ENCODE data around the gene SSC4D. TPM values are rescaled to one million over a fixed set of nuclear protein-coding genes. Genes with fewer than 3 reads are reported as not detected.

Gene SSC4D
- total and polyA plus RNA-seq, 9 of the 15 experiments (the other 6 are each of a cell fraction or from before 2014, with no cell fraction given): 0.06 to 1.1 (median 0.85) TPM; not detected in 1

DNA sequence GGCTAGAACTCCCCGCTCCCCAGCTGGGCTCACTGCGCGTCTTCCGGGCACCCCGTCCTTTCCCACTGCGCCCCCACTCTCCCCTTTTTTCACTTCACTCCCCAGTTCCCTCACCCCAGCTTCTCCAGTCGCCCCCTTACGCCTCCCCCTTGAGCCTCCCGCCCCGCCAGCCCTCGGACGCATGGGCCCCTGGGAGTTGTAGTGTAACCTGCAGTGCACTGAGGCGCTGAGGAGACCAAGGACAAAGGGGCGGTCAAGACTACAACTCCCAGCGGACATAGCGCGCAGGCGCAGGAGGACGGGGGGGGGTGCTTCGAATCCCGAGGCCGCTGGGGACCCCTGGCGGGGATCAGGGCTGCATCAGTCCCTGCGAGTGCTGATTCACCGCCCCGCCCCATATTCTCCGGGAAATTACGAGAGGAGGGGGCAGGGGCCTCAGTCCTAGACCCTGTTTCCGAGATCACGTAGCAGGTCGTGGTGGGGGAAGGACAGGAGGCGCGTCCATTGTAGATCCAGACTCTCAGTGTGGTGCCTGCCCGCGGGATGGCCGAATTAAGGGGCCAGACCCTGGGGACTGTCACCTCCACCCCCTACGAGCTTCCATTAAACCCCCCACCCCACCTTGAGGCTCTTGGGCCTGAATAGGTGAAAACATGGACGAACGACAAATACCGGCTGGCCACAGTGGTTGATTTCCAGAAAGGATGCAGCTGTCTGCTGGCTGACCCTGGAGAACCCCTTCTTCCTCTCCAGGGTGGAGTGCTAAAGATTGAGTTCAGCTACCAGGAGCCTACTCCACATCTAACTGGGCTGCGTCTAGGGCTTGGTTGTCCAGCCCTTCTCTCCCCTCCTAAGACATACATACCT is 50.2 kb downstream of the SSC4D start (continued):
- TF ChIP-seq, protein P1, sequence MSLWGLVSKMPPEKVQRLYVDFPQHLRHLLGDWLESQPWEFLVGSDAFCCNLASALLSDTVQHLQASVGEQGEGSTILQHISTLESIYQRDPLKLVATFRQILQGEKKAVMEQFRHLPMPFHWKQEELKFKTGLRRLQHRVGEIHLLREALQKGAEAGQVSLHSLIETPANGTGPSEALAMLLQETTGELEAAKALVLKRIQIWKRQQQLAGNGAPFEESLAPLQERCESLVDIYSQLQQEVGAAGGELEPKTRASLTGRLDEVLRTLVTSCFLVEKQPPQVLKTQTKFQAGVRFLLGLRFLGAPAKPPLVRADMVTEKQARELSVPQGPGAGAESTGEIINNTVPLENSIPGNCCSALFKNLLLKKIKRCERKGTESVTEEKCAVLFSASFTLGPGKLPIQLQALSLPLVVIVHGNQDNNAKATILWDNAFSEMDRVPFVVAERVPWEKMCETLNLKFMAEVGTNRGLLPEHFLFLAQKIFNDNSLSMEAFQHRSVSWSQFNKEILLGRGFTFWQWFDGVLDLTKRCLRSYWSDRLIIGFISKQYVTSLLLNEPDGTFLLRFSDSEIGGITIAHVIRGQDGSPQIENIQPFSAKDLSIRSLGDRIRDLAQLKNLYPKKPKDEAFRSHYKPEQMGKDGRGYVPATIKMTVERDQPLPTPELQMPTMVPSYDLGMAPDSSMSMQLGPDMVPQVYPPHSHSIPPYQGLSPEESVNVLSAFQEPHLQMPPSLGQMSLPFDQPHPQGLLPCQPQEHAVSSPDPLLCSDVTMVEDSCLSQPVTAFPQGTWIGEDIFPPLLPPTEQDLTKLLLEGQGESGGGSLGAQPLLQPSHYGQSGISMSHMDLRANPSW (CRISPR knock-in tag; IDR thresholded peaks at IDR 0.05): 0 out of 2 replicates have a peak, but pooled peaks have one; percentile 66
- TF ChIP-seq RCOR1 (IDR thresholded peaks at IDR 0.05; ENCODE audit: borderline replicate concordance in 1 of 2, low read depth in 2 of 2, low read length in 2 of 2) (peak; percentile 50 to 65; a peak in 2 of 4 replicates), MCM7 (IDR thresholded peaks at IDR 0.05) (no peak)

DNA sequence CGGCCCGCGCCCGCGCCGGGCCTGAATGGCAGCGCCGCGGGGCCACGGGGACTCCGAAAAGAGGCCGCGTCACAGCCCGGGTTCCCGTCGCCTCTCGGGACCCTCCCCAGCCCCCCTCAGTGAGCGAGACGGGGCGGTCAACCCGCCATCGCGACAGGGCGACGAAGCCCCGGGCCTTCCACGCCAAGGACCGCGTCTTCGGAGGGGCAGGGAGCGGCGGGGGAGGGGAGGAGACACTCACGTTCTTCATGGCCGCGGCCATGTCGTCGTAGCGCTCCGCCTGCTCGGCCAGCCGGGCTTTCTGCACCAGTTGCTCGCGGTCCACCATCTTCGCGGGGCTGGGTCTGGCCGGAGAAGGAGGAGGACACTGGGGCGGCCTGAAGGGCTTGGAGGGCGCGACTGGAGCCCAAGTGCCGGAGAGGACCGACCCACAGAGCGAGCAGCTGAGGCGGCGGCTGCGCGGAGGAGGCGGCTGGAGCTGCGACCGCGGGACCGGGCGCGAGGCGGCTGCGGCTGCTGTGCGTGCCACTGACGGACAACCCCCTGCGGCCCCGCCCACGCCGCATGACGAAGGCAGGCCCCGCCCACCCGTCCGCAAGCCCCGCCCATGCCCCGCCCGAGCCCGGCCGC is 50.9 kb downstream of the SSC4D start, which contains the start of gene YWHAG:
Gene YWHAG, minus strand, starts transcription at position 511 of the 630 bp plus-strand sequence. Its CDS starts 183 bp downstream, at position 328.
- no peaks in the 10 kb centered on the region for H3K9me3 ChIP-seq (replicated peaks; ENCODE audit: control insufficient read depth, insufficient read depth, low read depth, low read length)
- H2AFZ ChIP-seq (ENCODE audit: low read depth, low read length): peak within 1 kb of the TSS; percentile 92
- H3K79me2 ChIP-seq (ENCODE audit: control insufficient read depth, insufficient read depth, low read length): peaks cover 52% of the 10 kb centered on the region
- WGBS (ENCODE audit: insufficient coverage, low coverage, missing lambda C conversion rate): under 1% methylated on average over 69 of the region's 80 CpGs
- H3K9me1 ChIP-seq (ENCODE audit: control insufficient read depth, insufficient read depth, low read length): peaks cover 5% of the 10 kb centered on the region
- ChIA-PET POLR2A (interaction anchor here (0.5 to 2.7 kb wide), 10 partner anchors 9 to 291 kb away, joined by 3 to 24 read pairs (median 4); no protein-coding TSS in a partner anchor), CTCF (ENCODE audit: low intra/inter-chr PET ratio) (no interaction called here)
- BruUV-seq (replicated peaks): no TSS peak
- no peak for FAIRE-seq
- intact Hi-C loops (cut with micrococcal nuclease) (loop anchor here (1.0 to 2.0 kb wide), 2 partner anchors 34 to 40 kb away; no protein-coding TSS in a partner anchor), in situ Hi-C loops (cut with MboI) (no loop called here)
- peak within 1 kb of the TSS; percentile 94 for H3K4me3 ChIP-seq
- H3K27me3 ChIP-seq (ENCODE audit: control insufficient read depth in 2 of 2, insufficient read depth in 2 of 2, low read length in 2 of 2): no peaks in the 10 kb centered on the region
- peaks cover 42% of the 10 kb centered on the region for H3K36me3 ChIP-seq (ENCODE audit: control insufficient read depth, insufficient read depth, low read length)
- H3K4me2 ChIP-seq (ENCODE audit: insufficient read depth, low read length): peak within 1 kb of the TSS; percentile 87
- H3K4me1 ChIP-seq (replicated peaks in 1 of 2; ENCODE audit: control insufficient read depth in 2 of 2, insufficient read depth in 2 of 2, low read length in 2 of 2): peaks cover 13 to 25% of the 10 kb centered on the region in 2 experiments
- DNase-seq (ENCODE audit: extremely low read depth in 1 of 4, low spot score in 3 of 4): peak; percentile 87 to 93 (median 92)
- H3K9ac ChIP-seq (ENCODE audit: insufficient read depth in 1 of 2, low read depth in 2 of 2, low read length in 2 of 2): peak within 1 kb of the TSS; percentile 84 to 99
- H3K27ac ChIP-seq (ENCODE audit: extremely low read depth, low read depth, low read length): peak within 1 kb of the TSS; percentile 90
- ATAC-seq: peak; percentile 83
- H4K20me1 ChIP-seq (replicated peaks; ENCODE audit: control insufficient read depth, insufficient read depth, low read length): peaks cover 40% of the 10 kb centered on the region
- TF ChIP-seq POLR2H (tag; IDR thresholded peaks at IDR 0.05; ENCODE audit: low read depth) (peak; percentile 90), SOX6 (IDR thresholded peaks at IDR 0.05) (0 out of 2 replicates have a peak, but pooled peaks have one; percentile 15), ZNF398 (CRISPR knock-in tag; IDR thresholded peaks at IDR 0.05) (no peak), UBTF (IDR thresholded peaks at IDR 0.05; ENCODE audit: borderline replicate concordance in 1 of 2, low read depth in 2 of 2, low read length in 2 of 2) (peak in 1 of 2 experiments; percentile 79; a peak in 2 of 4 replicates), CREB5 (CRISPR knock-in tag; IDR thresholded peaks at IDR 0.05) (no peak)

Measured in K562 (cell line).